ELR (cell line): Measurements from ENCODE around the gene KIAA1958.

Source experiments
- DNase-seq: peaks from one replicate; pipeline ENCODE4 v3.0.0-alpha.2; 2015; ENCODE audit warnings: low read depth

Gene KIAA1958, protein sequence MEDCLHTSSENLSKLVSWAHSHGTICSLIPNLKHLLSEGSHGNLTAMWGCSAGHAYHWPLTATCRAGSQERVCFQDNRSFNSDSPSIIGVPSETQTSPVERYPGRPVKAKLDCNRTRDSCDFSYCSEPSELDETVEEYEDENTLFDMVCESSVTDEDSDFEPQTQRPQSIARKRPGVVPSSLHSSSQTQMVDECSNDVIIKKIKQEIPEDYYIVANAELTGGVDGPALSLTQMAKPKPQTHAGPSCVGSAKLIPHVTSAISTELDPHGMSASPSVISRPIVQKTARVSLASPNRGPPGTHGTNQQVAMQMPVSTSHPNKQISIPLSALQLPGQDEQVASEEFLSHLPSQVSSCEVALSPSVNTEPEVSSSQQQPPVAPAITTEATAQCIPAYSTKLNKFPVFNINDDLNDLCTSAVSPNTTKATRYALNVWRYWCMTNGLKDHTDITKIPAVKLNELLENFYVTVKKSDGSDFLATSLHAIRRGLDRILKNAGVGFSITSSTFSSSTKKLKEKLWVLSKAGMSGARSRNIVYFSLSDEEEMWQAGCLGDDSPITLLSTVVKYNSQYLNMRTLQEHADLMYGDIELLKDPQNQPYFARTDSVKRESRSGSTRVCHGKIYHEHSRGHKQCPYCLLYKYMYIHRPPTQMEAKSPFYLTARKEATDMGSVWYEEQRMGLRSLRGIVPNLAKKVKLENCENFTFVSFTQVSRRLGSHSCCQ

DNA sequence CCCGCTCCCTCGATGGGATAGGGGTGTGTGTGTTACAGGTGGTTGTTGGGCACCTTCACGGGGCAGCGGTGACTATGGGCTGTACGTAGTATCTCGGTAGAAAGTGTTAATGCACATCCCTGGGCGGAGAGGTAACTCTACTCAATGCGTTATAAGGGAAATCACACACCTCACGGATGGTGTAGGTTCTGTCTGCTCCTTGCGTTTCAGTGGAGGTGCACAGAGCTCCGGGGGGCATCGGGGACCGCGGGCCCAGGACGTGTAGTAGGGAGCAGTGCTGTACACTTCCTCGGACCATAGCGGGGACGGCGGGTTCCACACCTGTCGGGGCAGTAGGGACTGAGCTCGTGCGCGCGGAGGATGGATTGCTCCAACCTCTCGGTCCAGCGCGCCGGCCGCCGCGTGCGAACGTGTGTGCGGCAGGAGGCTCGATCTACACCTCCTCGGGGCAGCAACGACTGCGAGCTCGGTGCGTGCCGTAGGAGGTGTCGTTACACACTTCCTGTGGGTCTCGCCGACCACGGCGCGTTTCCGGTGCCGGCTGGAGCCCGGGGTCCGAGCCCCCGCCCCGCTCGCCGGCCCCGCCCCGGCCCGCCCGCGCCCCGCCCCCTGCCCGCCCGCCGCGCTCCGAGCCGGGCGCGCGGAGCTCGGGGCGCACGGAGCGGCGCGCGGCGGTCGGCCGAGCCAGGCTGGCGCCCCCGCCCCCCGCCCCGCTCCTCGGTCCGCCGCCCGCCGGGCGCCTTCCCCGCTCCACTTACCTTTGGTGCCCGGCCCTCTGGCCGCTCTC lies at the start of gene KIAA1958:
Gene KIAA1958, plus strand, starts transcription at position 607 of the 787 bp plus-strand sequence. CDS start 87,254 bp downstream, outside the sequence.
- peak; percentile 86 for DNase-seq

GRCh38 chr9:112437406-112437805 lies 49.2 kb upstream of the KIAA1958 start:
- no peak for DNase-seq

DNA sequence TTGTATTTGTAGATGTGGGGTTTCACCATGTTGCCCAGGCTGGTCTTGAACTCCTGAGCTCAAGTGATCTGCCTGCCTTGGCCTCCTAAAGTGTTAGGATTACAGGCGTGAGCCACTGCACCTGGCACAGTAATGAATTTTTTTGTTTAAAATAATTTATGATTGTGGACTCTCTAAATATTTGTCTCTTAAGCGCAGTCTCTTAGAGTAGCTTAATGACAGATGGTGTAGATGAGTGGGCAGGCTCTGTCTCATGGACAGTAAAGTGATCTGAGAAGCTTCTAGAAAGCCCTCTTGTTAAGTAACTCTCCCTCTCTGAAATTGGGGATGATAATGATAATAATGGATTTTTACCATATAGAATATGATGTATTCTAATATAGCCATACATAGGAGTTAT lies 47.5 kb upstream of the KIAA1958 start:
- DNase-seq, result no peak

- DNase-seq, result no peak
These were observed 46.8 kb upstream of the KIAA1958 start for GRCh38 chr9:112439825-112440224.

DNA sequence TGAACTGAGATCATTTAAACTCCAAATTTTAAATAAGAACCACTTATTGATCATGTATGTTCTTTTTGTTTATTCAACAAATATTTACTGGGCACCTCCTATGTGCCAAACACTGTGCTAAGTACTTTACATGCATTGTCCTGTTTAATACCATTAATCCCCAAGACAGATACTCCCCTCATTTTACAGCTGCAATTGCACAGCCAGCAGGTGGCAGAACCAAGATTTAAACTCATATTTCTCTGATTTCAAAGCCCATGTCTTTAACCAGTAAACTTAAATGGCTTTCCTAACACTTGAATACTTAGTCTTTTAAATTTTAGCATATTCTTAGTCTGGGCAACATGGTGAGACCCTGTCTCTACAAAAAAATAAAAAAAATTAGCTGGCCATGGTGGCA lies 43.4 kb upstream of the KIAA1958 start:
- peak; percentile 36 for DNase-seq

DNA sequence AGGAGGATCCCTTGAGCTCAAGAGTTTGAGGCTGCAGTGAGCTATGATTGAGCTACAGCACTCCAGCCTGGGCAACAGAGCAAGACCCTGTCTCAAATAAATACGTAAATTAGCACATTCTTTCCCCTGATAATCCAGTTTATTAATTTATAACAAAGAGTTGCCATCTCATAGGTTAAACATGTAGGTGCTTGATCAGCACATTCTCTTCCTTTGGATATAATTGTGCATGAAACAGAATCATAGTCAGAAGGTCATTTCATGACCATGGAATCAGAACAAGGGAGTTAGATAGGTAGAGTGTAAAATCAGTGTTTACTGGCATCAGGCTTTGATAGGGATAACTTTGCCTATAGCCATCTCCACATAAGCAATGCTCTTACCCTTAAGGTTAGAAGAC lies 43.0 kb upstream of the KIAA1958 start:
- DNase-seq, result no peak

- no peak for DNase-seq
These were observed 41.4 kb upstream of the KIAA1958 start for GRCh38 chr9:112445196-112445595.

- DNase-seq, result no peak
These were observed 40.5 kb upstream of the KIAA1958 start for GRCh38 chr9:112446080-112446479.

- no peak for DNase-seq
These were observed 40.1 kb upstream of the KIAA1958 start for GRCh38 chr9:112446526-112446925.

DNA sequence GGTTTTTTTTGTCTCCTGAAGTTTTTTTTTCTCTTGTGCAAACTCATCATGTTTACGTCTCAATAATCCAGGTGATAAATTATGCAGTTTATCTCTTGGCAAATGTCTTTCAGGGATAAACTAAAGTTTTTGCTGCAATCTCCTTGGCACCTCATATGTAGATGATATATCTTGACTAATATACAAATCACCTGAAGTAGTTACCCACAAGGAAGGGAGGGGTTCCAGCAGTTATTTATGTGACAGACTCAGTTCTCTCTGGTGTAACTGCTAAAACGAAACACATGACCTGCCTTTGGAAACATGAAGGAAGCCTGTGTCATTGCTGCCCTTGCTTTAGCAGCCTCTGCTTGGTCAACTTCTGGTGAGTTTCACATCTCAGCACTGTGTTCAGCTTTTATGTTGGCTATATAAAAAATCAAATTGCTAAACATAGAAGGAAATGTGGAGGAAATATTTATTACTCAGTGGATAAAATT lies 39.3 kb upstream of the KIAA1958 start:
- DNase-seq, result peak; percentile 25

- no peak for DNase-seq
These were observed 23.8 kb upstream of the KIAA1958 start for GRCh38 chr9:112462855-112463254.

- DNase-seq, result no peak
These were observed 21.3 kb upstream of the KIAA1958 start for GRCh38 chr9:112465352-112465751.

DNA sequence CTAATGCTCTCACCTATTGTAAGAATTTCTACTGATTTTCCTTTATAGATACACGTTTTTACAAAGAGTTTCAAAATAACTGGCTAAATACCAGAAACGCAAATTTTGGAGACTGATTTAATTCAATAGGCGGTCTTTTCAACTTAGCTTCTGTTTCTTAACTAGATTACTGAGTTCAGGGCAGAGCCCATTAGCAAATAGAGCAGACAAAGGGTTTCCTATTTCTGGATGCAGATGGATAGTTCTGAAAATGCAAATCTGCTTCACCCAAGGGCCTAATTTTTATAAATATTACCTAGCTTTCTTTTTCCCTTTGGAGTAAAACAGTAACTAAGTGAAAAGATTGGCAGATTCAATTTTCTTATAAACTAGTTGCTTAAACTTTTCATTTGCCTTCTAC lies 13.6 kb upstream of the KIAA1958 start:
- DNase-seq, result no peak

DNA sequence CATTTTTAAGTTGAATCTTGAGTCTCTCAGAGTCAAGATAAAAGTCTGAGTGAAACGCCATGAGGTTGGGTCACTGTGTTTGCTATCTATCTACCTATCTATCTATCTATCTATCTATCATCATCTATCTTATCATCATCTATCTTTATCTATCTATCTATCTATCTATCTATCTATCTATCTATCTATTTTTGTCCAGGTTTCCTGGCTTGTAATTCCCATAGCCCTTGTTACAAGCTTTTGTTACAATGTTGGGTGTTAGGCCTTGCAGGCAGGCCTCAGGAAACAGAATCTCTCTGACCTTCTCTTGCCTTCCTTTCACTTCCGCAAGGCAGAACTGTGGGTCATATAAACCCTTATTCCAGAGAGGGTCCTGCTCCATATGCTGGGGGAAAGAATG lies 12.6 kb upstream of the KIAA1958 start:
- DNase-seq, result no peak

GRCh38 chr9:112475318-112475717 lies 11.3 kb upstream of the KIAA1958 start:
- no peak for DNase-seq

GRCh38 chr9:112477330-112477729 lies 9.3 kb upstream of the KIAA1958 start:
- DNase-seq, result no peak

DNA sequence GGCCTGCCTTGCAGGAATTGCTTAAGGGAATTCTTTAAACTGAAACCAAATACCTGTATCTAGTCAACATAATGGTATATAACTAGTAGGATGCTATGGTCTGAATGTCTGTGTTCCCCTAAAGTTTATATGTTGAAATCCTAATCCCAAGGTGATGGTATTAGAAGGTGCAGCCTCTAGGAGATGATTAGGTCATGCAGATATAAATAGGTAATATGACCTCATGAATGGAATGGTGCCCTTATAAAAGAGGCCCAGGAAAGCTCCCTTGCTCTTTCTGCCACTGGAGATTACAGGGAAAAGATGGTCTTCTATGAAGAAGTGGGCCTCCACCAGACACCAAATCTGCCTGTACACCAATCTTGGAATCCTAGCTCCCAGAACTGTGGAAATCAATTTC lies 7.4 kb upstream of the KIAA1958 start:
- no peak for DNase-seq

GRCh38 chr9:112484607-112485006 lies 2.0 kb upstream of the KIAA1958 start:
- DNase-seq, result no peak

GRCh38 chr9:112485574-112485973 lies 1.1 kb upstream of the KIAA1958 start:
- no peak for DNase-seq

DNA sequence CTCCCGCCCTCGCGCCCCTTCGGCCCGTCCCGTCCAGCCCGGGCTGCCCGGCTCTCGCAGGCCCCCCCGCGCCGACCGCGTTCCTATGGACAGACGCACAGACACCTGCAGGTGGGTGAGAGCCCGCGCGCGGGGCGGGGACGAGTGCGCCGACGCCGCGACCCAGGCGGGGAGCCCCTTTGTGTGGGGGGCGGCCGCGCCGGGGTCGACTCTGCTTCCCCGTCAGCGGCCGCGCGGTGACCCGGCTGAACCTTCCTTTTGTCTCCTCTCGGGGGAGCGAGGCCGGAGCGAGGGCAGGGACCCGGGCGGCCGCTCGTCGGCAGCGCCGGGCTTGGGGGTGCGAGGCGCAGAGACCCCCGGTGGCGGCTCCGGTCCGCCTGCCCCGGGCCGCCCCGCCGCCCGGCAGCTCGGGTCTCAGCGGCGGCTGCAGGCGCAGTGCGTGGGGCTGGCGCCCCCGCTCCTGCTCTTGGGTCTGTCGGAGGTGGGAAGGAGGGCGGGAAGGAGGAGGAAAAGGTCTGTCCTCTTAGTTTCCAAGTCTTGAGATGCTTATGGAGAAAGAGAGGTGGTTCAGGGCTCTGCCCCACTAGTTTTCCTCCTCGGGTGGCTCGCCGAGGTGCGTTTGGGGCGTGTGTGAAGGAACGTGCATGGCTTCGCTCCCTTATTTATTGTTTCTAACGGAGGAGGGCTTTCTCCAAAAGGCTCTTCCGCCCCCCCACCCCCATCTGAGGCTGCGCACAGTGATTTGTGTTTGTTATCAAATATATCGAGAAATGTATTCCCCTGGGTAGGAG lies 576 bp downstream of the KIAA1958 start:
- DNase-seq, result peak; percentile 65

DNA sequence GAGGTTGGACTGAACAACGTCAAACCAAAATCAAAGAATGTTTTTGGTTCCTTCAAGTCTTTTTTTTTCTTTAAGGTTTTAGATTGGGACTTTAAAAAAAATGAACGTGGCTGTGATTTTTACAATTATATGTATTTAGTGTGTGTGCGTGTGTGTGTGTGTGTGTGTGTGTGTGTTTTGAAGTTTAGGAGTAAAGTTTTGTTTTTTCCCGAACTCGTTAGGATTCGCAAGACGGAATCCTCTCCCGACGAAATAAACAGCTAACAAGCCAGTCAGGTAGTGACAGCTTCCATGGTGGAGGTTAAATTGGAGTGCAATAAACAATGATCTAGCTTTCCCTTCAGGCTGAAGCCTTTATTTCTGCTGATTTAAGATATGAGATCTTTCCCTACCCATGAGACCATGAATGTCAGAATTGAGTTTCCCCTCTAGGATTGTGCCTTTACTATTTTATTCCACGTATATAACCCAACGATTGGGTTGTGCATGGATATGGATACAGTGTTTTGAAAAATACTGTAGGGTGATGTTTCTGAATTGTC lies 1.2 kb downstream of the KIAA1958 start:
- peak; percentile 14 for DNase-seq
